Astrocyte (in vitro differentiated cells and primary cell): Measurements from ENCODE around the gene DGKB.

ENCODE experiments used
- CTCF ChIP-seq: IDR thresholded peaks from 2 replicates; pipeline ENCODE4 v1.5.1; 2011; ENCODE audit warnings: low read depth, mild to moderate bottlenecking, inconsistent platforms, low read length, moderate library complexity; ENCODE audit not compliant: insufficient read depth
- EZH2 ChIP-seq: IDR thresholded peaks from 2 replicates; pipeline ENCODE4 v1.6.1; 2012; ENCODE audit warnings: mild to moderate bottlenecking, low read length, inconsistent platforms; ENCODE audit not compliant: insufficient read depth

GRCh38 chr7:14635955-14636354 is 266.6 kb downstream of the DGKB start:
- TF ChIP-seq EZH2 (no peak), CTCF (no peak)
